Panc1 (cell line): ENCODE data around the gene HSPB8.

Experiments used
- POLR2AphosphoS5 ChIP-seq: IDR thresholded peaks from 2 replicates; pipeline ENCODE4 v1.6.1; 2012; ENCODE audit warnings: mild to moderate bottlenecking, low read depth, low read length, moderate library complexity
- TCF7L2 ChIP-seq: IDR thresholded peaks from 2 replicates; pipeline ENCODE4 v1.6.1; 2011; ENCODE audit warnings: mild to moderate bottlenecking, low read depth, low read length, inconsistent platforms
- TF ChIP-seq, protein P1 (sequence below): fragments of 450-650 bp; IDR thresholded peaks from 2 replicates; pipeline ENCODE4 v1.5.1; 2017; ENCODE audit warnings: mild to moderate bottlenecking
- TF ChIP-seq, protein P2 (sequence below), 2 experiments: IDR thresholded peaks; 2 replicates each; pipeline ENCODE4 v1.6.1; 2011 to 2012; ENCODE audit warnings: low read depth in 2 of 2, control low read depth in 1 of 2, low read length in 1 of 2, mild to moderate bottlenecking in 1 of 2, moderate library complexity in 1 of 2; ENCODE audit not compliant: insufficient read depth in 1 of 2

DNA sequence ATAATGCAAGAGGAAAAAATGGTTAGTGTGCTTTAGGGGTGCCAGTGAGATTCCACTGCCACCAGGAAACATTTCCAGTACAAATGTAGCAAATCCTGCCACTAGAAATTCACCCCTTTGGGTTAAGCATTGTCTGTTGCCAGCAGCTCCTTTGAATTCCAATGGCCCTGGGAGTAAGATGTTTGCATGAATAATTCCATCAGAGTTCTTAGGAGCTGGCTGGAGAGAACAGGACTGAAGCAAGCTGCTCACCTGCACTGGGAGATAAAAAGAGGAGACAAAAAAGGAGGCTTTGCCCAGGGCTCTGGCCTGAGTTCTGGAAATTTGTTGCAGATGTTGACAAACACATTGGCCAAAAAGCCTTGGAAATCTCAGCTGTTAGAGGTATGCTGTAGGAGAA is 57.6 kb downstream of the HSPB8 start:
- TF ChIP-seq POLR2AphosphoS5 (no peak), TCF7L2 (no peak)
- TF ChIP-seq, protein P1, sequence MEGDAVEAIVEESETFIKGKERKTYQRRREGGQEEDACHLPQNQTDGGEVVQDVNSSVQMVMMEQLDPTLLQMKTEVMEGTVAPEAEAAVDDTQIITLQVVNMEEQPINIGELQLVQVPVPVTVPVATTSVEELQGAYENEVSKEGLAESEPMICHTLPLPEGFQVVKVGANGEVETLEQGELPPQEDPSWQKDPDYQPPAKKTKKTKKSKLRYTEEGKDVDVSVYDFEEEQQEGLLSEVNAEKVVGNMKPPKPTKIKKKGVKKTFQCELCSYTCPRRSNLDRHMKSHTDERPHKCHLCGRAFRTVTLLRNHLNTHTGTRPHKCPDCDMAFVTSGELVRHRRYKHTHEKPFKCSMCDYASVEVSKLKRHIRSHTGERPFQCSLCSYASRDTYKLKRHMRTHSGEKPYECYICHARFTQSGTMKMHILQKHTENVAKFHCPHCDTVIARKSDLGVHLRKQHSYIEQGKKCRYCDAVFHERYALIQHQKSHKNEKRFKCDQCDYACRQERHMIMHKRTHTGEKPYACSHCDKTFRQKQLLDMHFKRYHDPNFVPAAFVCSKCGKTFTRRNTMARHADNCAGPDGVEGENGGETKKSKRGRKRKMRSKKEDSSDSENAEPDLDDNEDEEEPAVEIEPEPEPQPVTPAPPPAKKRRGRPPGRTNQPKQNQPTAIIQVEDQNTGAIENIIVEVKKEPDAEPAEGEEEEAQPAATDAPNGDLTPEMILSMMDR = no peak
- TF ChIP-seq, protein P2, sequence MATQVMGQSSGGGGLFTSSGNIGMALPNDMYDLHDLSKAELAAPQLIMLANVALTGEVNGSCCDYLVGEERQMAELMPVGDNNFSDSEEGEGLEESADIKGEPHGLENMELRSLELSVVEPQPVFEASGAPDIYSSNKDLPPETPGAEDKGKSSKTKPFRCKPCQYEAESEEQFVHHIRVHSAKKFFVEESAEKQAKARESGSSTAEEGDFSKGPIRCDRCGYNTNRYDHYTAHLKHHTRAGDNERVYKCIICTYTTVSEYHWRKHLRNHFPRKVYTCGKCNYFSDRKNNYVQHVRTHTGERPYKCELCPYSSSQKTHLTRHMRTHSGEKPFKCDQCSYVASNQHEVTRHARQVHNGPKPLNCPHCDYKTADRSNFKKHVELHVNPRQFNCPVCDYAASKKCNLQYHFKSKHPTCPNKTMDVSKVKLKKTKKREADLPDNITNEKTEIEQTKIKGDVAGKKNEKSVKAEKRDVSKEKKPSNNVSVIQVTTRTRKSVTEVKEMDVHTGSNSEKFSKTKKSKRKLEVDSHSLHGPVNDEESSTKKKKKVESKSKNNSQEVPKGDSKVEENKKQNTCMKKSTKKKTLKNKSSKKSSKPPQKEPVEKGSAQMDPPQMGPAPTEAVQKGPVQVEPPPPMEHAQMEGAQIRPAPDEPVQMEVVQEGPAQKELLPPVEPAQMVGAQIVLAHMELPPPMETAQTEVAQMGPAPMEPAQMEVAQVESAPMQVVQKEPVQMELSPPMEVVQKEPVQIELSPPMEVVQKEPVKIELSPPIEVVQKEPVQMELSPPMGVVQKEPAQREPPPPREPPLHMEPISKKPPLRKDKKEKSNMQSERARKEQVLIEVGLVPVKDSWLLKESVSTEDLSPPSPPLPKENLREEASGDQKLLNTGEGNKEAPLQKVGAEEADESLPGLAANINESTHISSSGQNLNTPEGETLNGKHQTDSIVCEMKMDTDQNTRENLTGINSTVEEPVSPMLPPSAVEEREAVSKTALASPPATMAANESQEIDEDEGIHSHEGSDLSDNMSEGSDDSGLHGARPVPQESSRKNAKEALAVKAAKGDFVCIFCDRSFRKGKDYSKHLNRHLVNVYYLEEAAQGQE (IDR thresholded peaks at IDR 0.05; ENCODE audit: insufficient read depth in 1 of 2, low read depth in 2 of 2, low read length in 1 of 2) = no peak
